Breast epithelium (tissue), 3 donors: ENCODE measurements around the gene SLC8A2.

Experiments used
- POLR2A ChIP-seq: fragments of 450-650 bp; IDR thresholded peaks from one replicate; pipeline ENCODE4 v1.6.1; 2016; ENCODE audit warnings: antibody characterized with exemption, mild to moderate bottlenecking, moderate library complexity
- POLR2AphosphoS5 ChIP-seq, 3 donors: sonication (generic); formaldehyde crosslinking; IDR thresholded peaks; one replicate each; pipeline ENCODE4 v1.6.1; 2017; ENCODE audit warnings: antibody characterized with exemption in 3 of 3
- TF ChIP-seq, protein P1 (sequence below), 3 donors: fragments of 450-650 bp; IDR thresholded peaks; one replicate each; pipeline ENCODE4 v1.5.1; 2016 to 2017; ENCODE audit warnings: antibody characterized with exemption in 3 of 3, mild to moderate bottlenecking in 3 of 3, moderate library complexity in 3 of 3

DNA sequence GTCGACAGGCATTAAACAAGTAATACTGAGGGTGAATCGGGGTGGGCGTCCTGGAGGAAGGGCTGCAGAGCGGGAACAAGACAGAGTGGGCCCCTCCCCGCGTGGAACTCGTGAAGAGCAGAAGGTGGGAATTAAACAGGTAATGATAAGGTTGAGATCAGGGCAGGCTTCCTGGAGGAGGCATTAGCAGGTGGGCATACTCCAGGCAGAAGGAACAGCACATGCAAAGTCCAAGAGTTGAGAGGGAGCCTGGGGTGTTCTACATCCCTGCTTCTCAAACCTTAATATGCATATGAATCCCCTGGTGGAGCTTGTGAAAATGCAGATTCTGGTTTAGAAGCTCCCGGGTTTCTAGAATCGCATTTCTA is 23.3 kb downstream of the SLC8A2 start:
- no peak for TF ChIP-seq POLR2AphosphoS5 (IDR thresholded peaks at IDR 0.05)
- TF ChIP-seq, protein P1, sequence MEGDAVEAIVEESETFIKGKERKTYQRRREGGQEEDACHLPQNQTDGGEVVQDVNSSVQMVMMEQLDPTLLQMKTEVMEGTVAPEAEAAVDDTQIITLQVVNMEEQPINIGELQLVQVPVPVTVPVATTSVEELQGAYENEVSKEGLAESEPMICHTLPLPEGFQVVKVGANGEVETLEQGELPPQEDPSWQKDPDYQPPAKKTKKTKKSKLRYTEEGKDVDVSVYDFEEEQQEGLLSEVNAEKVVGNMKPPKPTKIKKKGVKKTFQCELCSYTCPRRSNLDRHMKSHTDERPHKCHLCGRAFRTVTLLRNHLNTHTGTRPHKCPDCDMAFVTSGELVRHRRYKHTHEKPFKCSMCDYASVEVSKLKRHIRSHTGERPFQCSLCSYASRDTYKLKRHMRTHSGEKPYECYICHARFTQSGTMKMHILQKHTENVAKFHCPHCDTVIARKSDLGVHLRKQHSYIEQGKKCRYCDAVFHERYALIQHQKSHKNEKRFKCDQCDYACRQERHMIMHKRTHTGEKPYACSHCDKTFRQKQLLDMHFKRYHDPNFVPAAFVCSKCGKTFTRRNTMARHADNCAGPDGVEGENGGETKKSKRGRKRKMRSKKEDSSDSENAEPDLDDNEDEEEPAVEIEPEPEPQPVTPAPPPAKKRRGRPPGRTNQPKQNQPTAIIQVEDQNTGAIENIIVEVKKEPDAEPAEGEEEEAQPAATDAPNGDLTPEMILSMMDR (IDR thresholded peaks at IDR 0.05), result no peak
- TF ChIP-seq POLR2A, result no peak
